Endothelial cell of umbilical vein (primary cell): Measurements from ENCODE around the gene WDR27. TPM values are rescaled to one million over a fixed set of nuclear protein-coding genes. Genes with fewer than 3 reads are reported as not detected.

ENCODE experiments used
- BruUV-seq: library from RNA; stranded (reverse); fragments of 400-500 nt; replicated peaks from 2 replicates; lab custom pipeline; 2021; lab: Mats Ljungman, UMichigan
- CTCF ChIA-PET: fragments of 300-600, 350-600 bp; sonication (Branson Sonifier 250); formaldehyde crosslinking; loops from one replicate; lab custom pipeline; 2021; ENCODE audit warnings: antibody characterized with exemption, inconsistent platforms; lab: Charles Lee
- POLR2A ChIA-PET: fragments of 300-600, 350-600 bp; sonication (Branson Sonifier 250); formaldehyde crosslinking; loops from one replicate; lab custom pipeline; 2021; ENCODE audit warnings: antibody characterized with exemption, inconsistent platforms; lab: Charles Lee
- DNase-seq: peaks from one replicate; pipeline ENCODE4 v3.0.0-alpha.2; 2011; ENCODE audit warnings: low read depth, low spot score
- FAIRE-seq: peaks from 2 replicates; lab custom pipeline; 2011; peaks lifted over from hg19 to GRCh38; lab: Jason Lieb, UNC
- H2AFZ ChIP-seq: 2 replicates; pipeline ENCODE4 v1.6.0; 2012; ENCODE audit warnings: low read depth, low read length, control low read depth, inconsistent platforms
- H3K27ac ChIP-seq: 2 replicates; pipeline ENCODE4 v1.5.1; 2011; ENCODE audit warnings: low read depth, mild to moderate bottlenecking, control low read depth, low read length, moderate library complexity; ENCODE audit not compliant: insufficient read depth
- H3K27me3 ChIP-seq, 2 experiments: 2 replicates each; pipeline versions ENCODE4 v1.6.0 to v1.6.1; 2011; ENCODE audit warnings: low read length in 2 of 2, mixed read lengths in 1 of 2; ENCODE audit not compliant: control insufficient read depth in 2 of 2, insufficient read depth in 2 of 2
- H3K36me3 ChIP-seq, 2 experiments: 2 replicates in 1 of 2; 3 replicates in 1 of 2; pipeline ENCODE4 v1.5.1; 2011; ENCODE audit warnings: low read length in 2 of 2, mild to moderate bottlenecking in 1 of 2, moderate library complexity in 1 of 2; ENCODE audit not compliant: control insufficient read depth in 2 of 2, insufficient read depth in 2 of 2; ENCODE audit errors: extremely low read depth in 1 of 2
- H3K4me1 ChIP-seq: 3 replicates; pipeline ENCODE4 v1.5.1; 2011; ENCODE audit warnings: mild to moderate bottlenecking, low read length; ENCODE audit not compliant: control insufficient read depth, insufficient read depth; ENCODE audit errors: extremely low read depth
- H3K4me2 ChIP-seq: 2 replicates; pipeline ENCODE4 v1.6.1; 2011; ENCODE audit warnings: low read length, control low read depth, mixed read lengths; ENCODE audit not compliant: insufficient read depth
- H3K4me3 ChIP-seq, 3 experiments: fragments of 200-600 bp in 1 of 3; sonication (generic), shearing (Covaris generic) in 1 of 3; replicated peaks in 1 of 3; 2 replicates each; pipeline ENCODE4 v1.5.1; 2011 to 2016; ENCODE audit warnings: control low read depth in 3 of 3, low read length in 3 of 3, mild to moderate bottlenecking in 2 of 3, inconsistent platforms in 1 of 3, low read depth in 1 of 3, moderate library complexity in 1 of 3; ENCODE audit not compliant: insufficient read depth in 1 of 3
- H3K79me2 ChIP-seq: 2 replicates; pipeline ENCODE4 v1.6.0; 2012; ENCODE audit warnings: low read length, inconsistent platforms; ENCODE audit not compliant: control insufficient read depth, insufficient read depth
- H3K9ac ChIP-seq: replicated peaks from 2 replicates; pipeline ENCODE3; 2011; ENCODE audit warnings: low read length, control low read depth; ENCODE audit not compliant: insufficient read depth; ENCODE audit errors: extremely low read depth
- H3K9me1 ChIP-seq: replicated peaks from 3 replicates; pipeline ENCODE4 v1.6.0; 2011; ENCODE audit warnings: mild to moderate bottlenecking, low read length; ENCODE audit not compliant: control insufficient read depth, insufficient read depth; ENCODE audit errors: extremely low read depth
- H3K9me3 ChIP-seq: replicated peaks from 2 replicates; pipeline ENCODE4 v1.5.1; 2012; ENCODE audit warnings: low read length, inconsistent platforms; ENCODE audit not compliant: control insufficient read depth, insufficient read depth
- H4K20me1 ChIP-seq: replicated peaks from 2 replicates; pipeline ENCODE3; 2011; ENCODE audit warnings: mild to moderate bottlenecking, low read length; ENCODE audit not compliant: control insufficient read depth, insufficient read depth; ENCODE audit errors: extremely low read depth
- EZH2 ChIP-seq: IDR thresholded peaks from 2 replicates; pipeline ENCODE4 v1.6.1; 2012; ENCODE audit warnings: borderline replicate concordance, low read depth, mild to moderate bottlenecking, moderate library complexity, low read length, inconsistent platforms; ENCODE audit not compliant: severe bottlenecking
- FOS ChIP-seq: IDR thresholded peaks from 2 replicates; pipeline ENCODE4 v1.6.1; 2011; ENCODE audit warnings: mild to moderate bottlenecking, low read length, moderate library complexity, borderline replicate concordance; ENCODE audit not compliant: insufficient read depth
- GATA2 ChIP-seq: IDR thresholded peaks from 2 replicates; pipeline ENCODE4 v1.7.0; 2011; ENCODE audit warnings: low read depth, mild to moderate bottlenecking, moderate library complexity, mixed read lengths, low read length; ENCODE audit not compliant: insufficient read length, insufficient read depth
- JUN ChIP-seq: IDR thresholded peaks from 2 replicates; pipeline ENCODE4 v1.6.1; 2011; ENCODE audit warnings: borderline replicate concordance, low read depth; ENCODE audit not compliant: insufficient read length, insufficient read depth
- MAX ChIP-seq: IDR thresholded peaks from 2 replicates; pipeline ENCODE4 v1.6.1; 2011; ENCODE audit not compliant: insufficient read depth, insufficient read length
- MYC ChIP-seq: IDR thresholded peaks from one replicate; pipeline ENCODE4 v1.6.1; 2011; ENCODE audit warnings: mild to moderate bottlenecking, low read depth, low read length
- POLR2A ChIP-seq: IDR thresholded peaks from 2 replicates; pipeline ENCODE4 v1.6.1; 2012; ENCODE audit warnings: low read depth, mild to moderate bottlenecking, control low read depth, low read length
- POLR2AphosphoS5 ChIP-seq: IDR thresholded peaks from 2 replicates; pipeline ENCODE4 v1.6.1; 2012; ENCODE audit warnings: low read depth, mild to moderate bottlenecking, control low read depth, low read length, moderate library complexity; ENCODE audit not compliant: insufficient read depth
- dilution Hi-C: fragments of 300-500 bp; cut with MboI; formaldehyde crosslinking; loops from one replicate; pipeline ENCODE4 v1.15.0; 2019; ENCODE audit warnings: low sequenced_read_pairs; ENCODE audit not compliant: extremely low pct_ligation_motif_present
- intact Hi-C: fragments of 100-400 bp; cut with micrococcal nuclease; formaldehyde crosslinking; loops from one replicate; pipeline ENCODE4 v1.10.0; 2022
- polyA plus RNA-seq, 4 experiments: library from polyadenylated mRNA; depleted of rRNA in 3 of 4; stranded (reverse) in 3 of 4; unstranded in 1 of 4; fragments of >200 nt; gene quantifications; 2 replicates each; pipeline versions ENCODE4 v1.2.1 to v1.2.3, GENCODE V29; 2011 to 2012; ENCODE audit warnings: missing spikeins in 1 of 4
- total RNA-seq: library from RNA; stranded (reverse); gene quantifications from 2 replicates; pipeline ENCODE4 v1.2.3, GENCODE V29; 2021
- TF ChIP-seq, protein P1 (sequence below), 2 donors: IDR thresholded peaks; 1 replicate in 1 of 2; 2 replicates in 1 of 2; pipeline ENCODE4 v1.5.1; 2011; ENCODE audit warnings: low read length in 2 of 2, mild to moderate bottlenecking in 2 of 2, moderate library complexity in 2 of 2, control low read depth in 1 of 2, inconsistent platforms in 1 of 2, low read depth in 1 of 2; ENCODE audit not compliant: insufficient read depth in 1 of 2; ENCODE audit errors: extremely low read depth in 1 of 2

WDR27 gene
- total and polyA plus RNA-seq, 2 donors (not counting 3 experiments of a cell fraction or from before 2014, with no cell fraction given) = 60.1 to 69.7 TPM

- H3K4me3 ChIP-seq = no peak overlapping the region
These were observed 109.3 kb downstream of the WDR27 start for GRCh38 chr6:169592558-169592957.

More at GRCh38 chr6:169592558-169592957, 109.3 kb downstream of the WDR27 start:
- no peak overlapping the region for H3K4me2 ChIP-seq
- intact Hi-C loops (no loop called here), dilution Hi-C loops (no loop called here)
- BruUV-seq = no TSS peak
- no peaks in the 10 kb centered on the region for H3K36me3 ChIP-seq
- no peaks in the 10 kb centered on the region for H4K20me1 ChIP-seq
- ChIA-PET CTCF (no interaction called here), POLR2A (no interaction called here)
- TF ChIP-seq FOS (no peak), MYC (no peak), POLR2AphosphoS5 (no peak), JUN (no peak), GATA2 (no peak), EZH2 (no peak), MAX (no peak), POLR2A (no peak)
- TF ChIP-seq, protein P1, sequence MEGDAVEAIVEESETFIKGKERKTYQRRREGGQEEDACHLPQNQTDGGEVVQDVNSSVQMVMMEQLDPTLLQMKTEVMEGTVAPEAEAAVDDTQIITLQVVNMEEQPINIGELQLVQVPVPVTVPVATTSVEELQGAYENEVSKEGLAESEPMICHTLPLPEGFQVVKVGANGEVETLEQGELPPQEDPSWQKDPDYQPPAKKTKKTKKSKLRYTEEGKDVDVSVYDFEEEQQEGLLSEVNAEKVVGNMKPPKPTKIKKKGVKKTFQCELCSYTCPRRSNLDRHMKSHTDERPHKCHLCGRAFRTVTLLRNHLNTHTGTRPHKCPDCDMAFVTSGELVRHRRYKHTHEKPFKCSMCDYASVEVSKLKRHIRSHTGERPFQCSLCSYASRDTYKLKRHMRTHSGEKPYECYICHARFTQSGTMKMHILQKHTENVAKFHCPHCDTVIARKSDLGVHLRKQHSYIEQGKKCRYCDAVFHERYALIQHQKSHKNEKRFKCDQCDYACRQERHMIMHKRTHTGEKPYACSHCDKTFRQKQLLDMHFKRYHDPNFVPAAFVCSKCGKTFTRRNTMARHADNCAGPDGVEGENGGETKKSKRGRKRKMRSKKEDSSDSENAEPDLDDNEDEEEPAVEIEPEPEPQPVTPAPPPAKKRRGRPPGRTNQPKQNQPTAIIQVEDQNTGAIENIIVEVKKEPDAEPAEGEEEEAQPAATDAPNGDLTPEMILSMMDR (IDR thresholded peaks at IDR 0.05; ENCODE audit: extremely low read depth in 1 of 2, insufficient read depth in 1 of 2, low read depth in 1 of 2, low read length in 2 of 2) = no peak
- no peak overlapping the region for H3K9ac ChIP-seq
- peaks cover 9% of the 10 kb centered on the region for H3K4me1 ChIP-seq
- DNase-seq (no peak), FAIRE-seq (no peak)
- H3K9me3 ChIP-seq = no peaks in the 10 kb centered on the region
- H3K79me2 ChIP-seq = no peaks in the 10 kb centered on the region
- H3K9me1 ChIP-seq = no peaks in the 10 kb centered on the region
- no peak overlapping the region for H2AFZ ChIP-seq
- no peaks in the 10 kb centered on the region for H3K27me3 ChIP-seq
- no peak overlapping the region for H3K27ac ChIP-seq
